ENCODE data around the gene KLRK1.

GRCh38 chr12:10366875-10367274 is 23.0 kb downstream of the KLRK1 start:
- TF ChIP-seq CTCF (IDR thresholded peaks at IDR 0.05) (peak in 2 of 3 donors; percentile 16 to 23), POLR2A (IDR thresholded peaks at IDR 0.05) (no peak)

All from breast epithelium (tissue), 3 donors.